Caco-2 (cell line): ENCODE measurements around the gene BATF2. TPM values are rescaled to one million over a fixed set of nuclear protein-coding genes. Genes with fewer than 3 reads are reported as not detected.

ENCODE experiments used
- BruUV-seq: library from RNA; stranded (reverse); fragments of 400-500 nt; replicated peaks from 2 replicates; lab custom pipeline; 2021; lab: Mats Ljungman, UMichigan
- CTCF ChIA-PET: fragments of 300-600 bp; sonication (Branson Sonifier 250); formaldehyde crosslinking; loops from one replicate; lab custom pipeline; 2022; ENCODE audit warnings: antibody characterized with exemption; lab: Charles Lee
- POLR2A ChIA-PET: fragments of 300-600 bp; sonication (Branson Sonifier 250); formaldehyde crosslinking; loops from one replicate; lab custom pipeline; 2022; ENCODE audit warnings: antibody characterized with exemption; lab: Charles Lee
- DNase-seq, 2 experiments: peaks; one replicate each; pipeline versions ENCODE4 v3.0.0 to v3.0.0-alpha.2; 2020 to 2022
- H3K27me3 ChIP-seq: replicated peaks from 2 replicates; pipeline ENCODE4 v1.6.0; 2011; ENCODE audit warnings: low read length; ENCODE audit not compliant: control insufficient read depth, insufficient read depth
- H3K36me3 ChIP-seq: 2 replicates; pipeline ENCODE4 v1.5.1; 2011; ENCODE audit warnings: low read length; ENCODE audit not compliant: control insufficient read depth, insufficient read depth
- H3K4me1 ChIP-seq: fragments of 250-450 bp; sonication (Bioruptor Pico); 2 replicates; pipeline ENCODE4 v1.5.1; 2020; ENCODE audit warnings: mild to moderate bottlenecking
- H3K4me3 ChIP-seq: 2 replicates; pipeline ENCODE4 v1.5.1; 2011; ENCODE audit warnings: low read depth, mild to moderate bottlenecking, control low read depth, low read length
- H3K9me3 ChIP-seq: fragments of 250-450 bp; sonication (Bioruptor Pico); 2 replicates; pipeline ENCODE4 v1.5.1; 2020; ENCODE audit warnings: mild to moderate bottlenecking, moderate library complexity
- H3K27ac Mint-ChIP-seq: one replicate; pipeline ENCODE4 v1.8.0; 2022; ENCODE audit warnings: mixed read lengths; ENCODE audit not compliant: unreplicated experiment
- H3K27me3 Mint-ChIP-seq: one replicate; pipeline ENCODE4 v1.8.0; 2022; ENCODE audit warnings: mixed read lengths; ENCODE audit not compliant: insufficient read depth, unreplicated experiment
- H3K36me3 Mint-ChIP-seq: one replicate; pipeline ENCODE4 v1.8.0; 2022; ENCODE audit warnings: mild to moderate bottlenecking, mixed read lengths; ENCODE audit not compliant: insufficient read depth, unreplicated experiment
- H3K4me1 Mint-ChIP-seq: one replicate; pipeline ENCODE4 v1.8.0; 2022; ENCODE audit warnings: low read depth, mixed read lengths; ENCODE audit not compliant: unreplicated experiment
- H3K4me3 Mint-ChIP-seq: one replicate; pipeline ENCODE4 v1.8.0; 2022; ENCODE audit warnings: mild to moderate bottlenecking, moderate library complexity, mixed read lengths; ENCODE audit not compliant: unreplicated experiment
- H3K9me3 Mint-ChIP-seq: one replicate; pipeline ENCODE4 v1.8.0; 2022; ENCODE audit warnings: mixed read lengths; ENCODE audit not compliant: unreplicated experiment
- intact Hi-C: fragments of 100-400 bp; cut with micrococcal nuclease; formaldehyde crosslinking; loops from one replicate; pipeline ENCODE4 v1.10.0; 2022; ENCODE audit not compliant: unreplicated experiment
- total RNA-seq: library from RNA; stranded (reverse); gene quantifications from 2 replicates; pipeline ENCODE4 v1.2.3, GENCODE V29; 2022
- TF ChIP-seq, protein P1 (sequence below), 2 experiments: fragments of 200-600 bp in 1 of 2; IDR thresholded peaks; 1 replicate in 1 of 2; 2 replicates in 1 of 2; pipeline versions ENCODE4 v1.5.1 to v1.8.0; 2011 to 2022; ENCODE audit warnings: antibody characterized with exemption in 1 of 2, control low read depth in 1 of 2, inconsistent platforms in 1 of 2, low read depth in 1 of 2, low read length in 1 of 2, mild to moderate bottlenecking in 1 of 2, moderate library complexity in 1 of 2; ENCODE audit not compliant: insufficient read depth in 1 of 2, severe bottlenecking in 1 of 2, unreplicated experiment in 1 of 2

The BATF2 gene
- total RNA-seq, 1 experiment from 2014 or later = 0.79 TPM

- TF ChIP-seq, protein P1, sequence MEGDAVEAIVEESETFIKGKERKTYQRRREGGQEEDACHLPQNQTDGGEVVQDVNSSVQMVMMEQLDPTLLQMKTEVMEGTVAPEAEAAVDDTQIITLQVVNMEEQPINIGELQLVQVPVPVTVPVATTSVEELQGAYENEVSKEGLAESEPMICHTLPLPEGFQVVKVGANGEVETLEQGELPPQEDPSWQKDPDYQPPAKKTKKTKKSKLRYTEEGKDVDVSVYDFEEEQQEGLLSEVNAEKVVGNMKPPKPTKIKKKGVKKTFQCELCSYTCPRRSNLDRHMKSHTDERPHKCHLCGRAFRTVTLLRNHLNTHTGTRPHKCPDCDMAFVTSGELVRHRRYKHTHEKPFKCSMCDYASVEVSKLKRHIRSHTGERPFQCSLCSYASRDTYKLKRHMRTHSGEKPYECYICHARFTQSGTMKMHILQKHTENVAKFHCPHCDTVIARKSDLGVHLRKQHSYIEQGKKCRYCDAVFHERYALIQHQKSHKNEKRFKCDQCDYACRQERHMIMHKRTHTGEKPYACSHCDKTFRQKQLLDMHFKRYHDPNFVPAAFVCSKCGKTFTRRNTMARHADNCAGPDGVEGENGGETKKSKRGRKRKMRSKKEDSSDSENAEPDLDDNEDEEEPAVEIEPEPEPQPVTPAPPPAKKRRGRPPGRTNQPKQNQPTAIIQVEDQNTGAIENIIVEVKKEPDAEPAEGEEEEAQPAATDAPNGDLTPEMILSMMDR (IDR thresholded peaks at IDR 0.05; ENCODE audit: insufficient read depth in 1 of 2, low read depth in 1 of 2, low read length in 1 of 2, severe bottlenecking in 1 of 2, unreplicated experiment in 1 of 2) = no peak
- CTCF ChIA-PET = no interaction called here
- no peaks in the 10 kb centered on the region for H3K9me3 ChIP-seq
- H3K36me3 Mint-ChIP-seq = no peaks in the 10 kb centered on the region
- H3K36me3 ChIP-seq = no peaks in the 10 kb centered on the region
- no TSS peak for BruUV-seq
- no peaks in the 10 kb centered on the region for H3K4me1 Mint-ChIP-seq
- no peaks in the 10 kb centered on the region for H3K27me3 ChIP-seq
- 0 out of 2 replicates have a peak, but pooled peaks cover 4% of the 10 kb centered on the region for H3K4me1 ChIP-seq
- no peaks in the 10 kb centered on the region for H3K9me3 Mint-ChIP-seq
- POLR2A ChIA-PET = no interaction called here
- DNase-seq = no peak
- intact Hi-C loops = no loop called here
- H3K27me3 Mint-ChIP-seq = no peaks in the 10 kb centered on the region
- H3K4me3 Mint-ChIP-seq = no peak overlapping the region
- H3K27ac Mint-ChIP-seq = no peak overlapping the region
- H3K4me3 ChIP-seq = no peak overlapping the region
Observed at GRCh38 chr11:64960719-64961118, 36.1 kb downstream of the BATF2 start.

DNA sequence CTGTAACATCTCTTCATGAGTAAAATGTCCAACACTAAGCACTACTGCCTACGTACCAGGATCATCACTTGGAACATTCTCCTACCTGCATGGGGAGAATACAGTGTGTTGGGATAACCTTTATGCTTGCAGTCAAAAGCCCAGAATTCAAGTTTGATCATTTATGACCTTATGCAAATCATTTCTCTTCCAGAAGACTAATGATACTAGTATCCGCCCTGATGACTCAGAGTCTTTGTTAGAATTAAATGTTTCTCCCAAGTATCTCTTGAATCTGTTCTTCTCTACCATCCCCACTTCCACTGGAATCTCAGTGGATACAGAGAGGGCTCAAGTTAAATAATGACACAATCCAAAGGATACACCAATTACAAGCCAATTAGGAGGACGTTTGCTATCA is 37.3 kb downstream of the BATF2 start:
- intact Hi-C loops = no loop called here
- Histone ChIP-seq H3K9me3 (no peaks in the 10 kb centered on the region), H3K4me1 (no peaks in the 10 kb centered on the region), H3K27me3 (no peaks in the 10 kb centered on the region), H3K36me3 (no peaks in the 10 kb centered on the region), H3K4me3 (no peak overlapping the region)
- no peak for DNase-seq
- no peak overlapping the region for H3K4me3 Mint-ChIP-seq
- H3K4me1 Mint-ChIP-seq = no peaks in the 10 kb centered on the region
- TF ChIP-seq, protein P1 (IDR thresholded peaks at IDR 0.05; ENCODE audit: insufficient read depth in 1 of 2, low read depth in 1 of 2, low read length in 1 of 2, severe bottlenecking in 1 of 2, unreplicated experiment in 1 of 2) = no peak
- no peaks in the 10 kb centered on the region for H3K27me3 Mint-ChIP-seq
- POLR2A ChIA-PET = no interaction called here
- no peaks in the 10 kb centered on the region for H3K9me3 Mint-ChIP-seq
- CTCF ChIA-PET = no interaction called here
- no peak overlapping the region for H3K27ac Mint-ChIP-seq
- H3K36me3 Mint-ChIP-seq = no peaks in the 10 kb centered on the region
- BruUV-seq = no TSS peak

GRCh38 chr11:64954201-64954600 is 42.6 kb downstream of the BATF2 start:
- TF ChIP-seq, protein P1 (IDR thresholded peaks at IDR 0.05; ENCODE audit: insufficient read depth in 1 of 2, low read depth in 1 of 2, low read length in 1 of 2, severe bottlenecking in 1 of 2, unreplicated experiment in 1 of 2) = no peak
- Histone ChIP-seq H3K4me3 (no peak overlapping the region), H3K36me3 (no peaks in the 10 kb centered on the region), H3K9me3 (no peaks in the 10 kb centered on the region), H3K4me1 (no peaks in the 10 kb centered on the region), H3K27me3 (no peaks in the 10 kb centered on the region)
- intact Hi-C loops = no loop called here
- peaks cover 8% of the 10 kb centered on the region for H3K27me3 Mint-ChIP-seq
- H3K4me1 Mint-ChIP-seq = no peaks in the 10 kb centered on the region
- no peaks in the 10 kb centered on the region for H3K36me3 Mint-ChIP-seq
- ChIA-PET CTCF (interaction anchor here (0.9 kb wide), 1 partner anchor 43 kb away, joined by 3 read pairs; the partner anchor contains the start of gene BATF2), POLR2A (no interaction called here)
- H3K27ac Mint-ChIP-seq = no peak overlapping the region
- BruUV-seq = no TSS peak
- DNase-seq = no peak
- H3K4me3 Mint-ChIP-seq = no peak overlapping the region
- H3K9me3 Mint-ChIP-seq = no peaks in the 10 kb centered on the region
